ENCODE data around the gene TDRD10.

Gene TDRD10

GRCh38 chr1:154495496-154496273 is 6.3 kb upstream of the TDRD10 start:
- no peaks in the 10 kb centered on the region for H3K36me3 ChIP-seq (ENCODE audit: control insufficient read depth, insufficient read depth, low read length)
- no peak overlapping the region for H3K4me3 ChIP-seq (ENCODE audit: extremely low read depth, insufficient read depth, low read length, poor library complexity, severe bottlenecking)
- 93 to 100% methylated on average over 2 to 3 of the region's 8 CpGs for WGBS, 2 experiments (ENCODE audit: insufficient coverage in 2 of 2)
- H3K9me3 ChIP-seq (ENCODE audit: control insufficient read depth, low read length) = no peaks in the 10 kb centered on the region
- H3K4me1 ChIP-seq (ENCODE audit: control insufficient read depth, insufficient read depth, low read length, poor library complexity, severe bottlenecking) = peaks cover 19% of the 10 kb centered on the region
- no peak overlapping the region for H3K27ac ChIP-seq (ENCODE audit: low read depth, low read length, severe bottlenecking)

GRCh38 chr1:154496383-154496782 is 5.6 kb upstream of the TDRD10 start:
- 70 to 93% methylated on average over 3 of the region's 5 CpGs for WGBS, 2 experiments (ENCODE audit: insufficient coverage in 2 of 2)
- H3K4me3 ChIP-seq (ENCODE audit: extremely low read depth, insufficient read depth, low read length, poor library complexity, severe bottlenecking) = no peak overlapping the region
- H3K27ac ChIP-seq (ENCODE audit: low read depth, low read length, severe bottlenecking) = peak overlapping the region; percentile 80

DNA sequence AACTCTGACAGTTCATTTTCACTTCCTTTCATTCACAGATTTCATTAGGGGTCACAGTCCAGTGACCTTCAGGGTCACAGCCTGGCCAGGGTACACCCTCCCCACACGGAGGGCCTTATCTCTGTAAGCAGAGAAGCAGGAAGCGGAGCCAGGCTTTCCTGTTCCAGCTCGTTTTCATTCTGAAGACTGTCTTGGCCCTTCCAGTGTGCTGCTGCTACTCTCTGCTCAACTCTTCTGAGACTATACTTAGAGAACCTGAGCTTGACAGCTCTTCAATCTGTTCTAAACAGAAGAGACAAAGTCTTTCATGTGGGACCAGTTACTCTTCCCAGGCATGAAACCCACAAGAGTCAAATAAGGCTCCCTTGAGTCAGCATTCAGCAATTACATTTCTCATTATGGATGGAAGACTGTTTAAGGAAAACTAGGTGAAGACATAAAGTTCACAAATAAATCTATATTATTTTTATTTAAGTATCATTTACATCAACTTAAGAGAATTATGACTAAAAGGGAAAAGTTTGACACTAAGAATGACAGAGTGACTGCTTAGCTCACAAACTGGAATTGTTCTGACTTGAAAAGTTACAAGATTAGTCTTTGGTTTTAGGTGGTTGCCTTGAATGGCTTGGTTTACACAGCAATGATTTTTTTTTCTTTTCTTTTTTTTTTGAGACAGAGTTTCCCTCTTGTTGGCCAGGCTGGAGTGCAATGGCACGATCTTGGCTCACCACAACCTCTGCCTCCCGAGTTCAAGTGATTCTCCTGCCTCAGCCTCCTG is 4.8 kb upstream of the TDRD10 start:
- WGBS, 2 experiments (ENCODE audit: insufficient coverage in 2 of 2) = 10 to 52% methylated on average over 3 to 5 of the region's 5 CpGs
- peak overlapping the region; percentile 80 for H3K27ac ChIP-seq (ENCODE audit: low read depth, low read length, severe bottlenecking)
- no peak overlapping the region for H3K4me3 ChIP-seq (ENCODE audit: extremely low read depth, insufficient read depth, low read length, poor library complexity, severe bottlenecking)
- no peaks in the 10 kb centered on the region for H3K36me3 ChIP-seq (ENCODE audit: control insufficient read depth, insufficient read depth, low read length)
- no peaks in the 10 kb centered on the region for H3K9me3 ChIP-seq (ENCODE audit: control insufficient read depth, low read length)
- peaks cover 19% of the 10 kb centered on the region for H3K4me1 ChIP-seq (ENCODE audit: control insufficient read depth, insufficient read depth, low read length, poor library complexity, severe bottlenecking)

More at GRCh38 chr1:154496383-154496782, 5.6 kb upstream of the TDRD10 start:
- peaks cover 19% of the 10 kb centered on the region for H3K4me1 ChIP-seq (ENCODE audit: control insufficient read depth, insufficient read depth, low read length, poor library complexity, severe bottlenecking)
- H3K36me3 ChIP-seq (ENCODE audit: control insufficient read depth, insufficient read depth, low read length) = no peaks in the 10 kb centered on the region
- no peaks in the 10 kb centered on the region for H3K9me3 ChIP-seq (ENCODE audit: control insufficient read depth, low read length)

GRCh38 chr1:154499446-154499845 is 2.6 kb upstream of the TDRD10 start:
- H3K9me3 ChIP-seq (ENCODE audit: control insufficient read depth, low read length) = no peaks in the 10 kb centered on the region
- peaks cover 12% of the 10 kb centered on the region for H3K4me1 ChIP-seq (ENCODE audit: control insufficient read depth, insufficient read depth, low read length, poor library complexity, severe bottlenecking)
- H3K27ac ChIP-seq (ENCODE audit: low read depth, low read length, severe bottlenecking) = no peak overlapping the region
- no peak overlapping the region for H3K4me3 ChIP-seq (ENCODE audit: extremely low read depth, insufficient read depth, low read length, poor library complexity, severe bottlenecking)
- WGBS, 2 experiments (ENCODE audit: insufficient coverage in 2 of 2) = no CpG with 5 or more reads among the region's 1 CpG
- H3K36me3 ChIP-seq (ENCODE audit: control insufficient read depth, insufficient read depth, low read length) = no peaks in the 10 kb centered on the region

- H3K4me3 ChIP-seq (ENCODE audit: extremely low read depth, insufficient read depth, low read length, poor library complexity, severe bottlenecking) = peak overlapping the region; percentile 41
- H3K4me1 ChIP-seq (ENCODE audit: control insufficient read depth, insufficient read depth, low read length, poor library complexity, severe bottlenecking) = peaks cover 12% of the 10 kb centered on the region
- no peaks in the 10 kb centered on the region for H3K36me3 ChIP-seq (ENCODE audit: control insufficient read depth, insufficient read depth, low read length)
- no peaks in the 10 kb centered on the region for H3K9me3 ChIP-seq (ENCODE audit: control insufficient read depth, low read length)
- 92 to 93% methylated on average over 7 of the region's 8 CpGs for WGBS, 2 experiments (ENCODE audit: insufficient coverage in 2 of 2)
- no peak overlapping the region for H3K27ac ChIP-seq (ENCODE audit: low read depth, low read length, severe bottlenecking)
Measured at GRCh38 chr1:154500533-154500932, 1.5 kb upstream of the TDRD10 start.

- Histone ChIP-seq H3K4me1 (ENCODE audit: control insufficient read depth, insufficient read depth, low read length, poor library complexity, severe bottlenecking) (peaks cover 9% of the 10 kb centered on the region), H3K36me3 (ENCODE audit: control insufficient read depth, insufficient read depth, low read length) (no peaks in the 10 kb centered on the region), H3K27ac (ENCODE audit: low read depth, low read length, severe bottlenecking) (no peak overlapping the region), H3K9me3 (ENCODE audit: control insufficient read depth, low read length) (peaks cover 5% of the 10 kb centered on the region), H3K4me3 (ENCODE audit: extremely low read depth, insufficient read depth, low read length, poor library complexity, severe bottlenecking) (peak overlapping the region; percentile 41)
- 4 to 5% methylated on average over 51 to 54 of the region's 54 CpGs for WGBS, 2 experiments (ENCODE audit: insufficient coverage in 2 of 2)
Measured at GRCh38 chr1:154501423-154502065, 475 bp upstream of the TDRD10 start.

- no peak overlapping the region for H3K4me3 ChIP-seq (ENCODE audit: extremely low read depth, insufficient read depth, low read length, poor library complexity, severe bottlenecking)
- WGBS, 2 experiments (ENCODE audit: insufficient coverage in 2 of 2) = 33 to 44% methylated on average over 25 to 43 of the region's 43 CpGs
Measured at GRCh38 chr1:154502744-154503115, 711 bp downstream of the TDRD10 start.

DNA sequence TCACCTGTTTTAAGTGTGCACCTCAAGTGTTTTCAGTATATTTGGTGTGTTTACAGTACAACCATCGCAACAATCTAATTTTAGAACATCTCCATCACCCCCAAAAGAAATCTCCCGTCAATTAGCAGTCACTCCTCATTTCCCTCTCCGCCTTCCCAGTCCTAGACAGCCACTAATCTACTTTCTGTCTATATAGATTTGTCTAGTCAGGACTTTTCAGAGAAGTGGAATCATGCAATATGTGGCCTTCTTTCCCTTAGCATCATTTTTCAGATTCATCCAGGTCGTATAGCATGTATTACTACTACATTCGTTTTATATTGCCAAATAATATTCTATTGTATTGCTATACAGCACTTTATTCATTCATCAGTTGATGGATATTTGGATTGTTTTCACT is 1.9 kb downstream of the TDRD10 start:
- no peak overlapping the region for H3K27ac ChIP-seq (ENCODE audit: low read depth, low read length, severe bottlenecking)
- H3K4me1 ChIP-seq (ENCODE audit: control insufficient read depth, insufficient read depth, low read length, poor library complexity, severe bottlenecking) = no peaks in the 10 kb centered on the region
- no peaks in the 10 kb centered on the region for H3K36me3 ChIP-seq (ENCODE audit: control insufficient read depth, insufficient read depth, low read length)
- 94 to 100% methylated on average over 1 to 2 of the region's 5 CpGs for WGBS, 2 experiments (ENCODE audit: insufficient coverage in 2 of 2)
- H3K4me3 ChIP-seq (ENCODE audit: extremely low read depth, insufficient read depth, low read length, poor library complexity, severe bottlenecking) = no peak overlapping the region
- peaks cover 5% of the 10 kb centered on the region for H3K9me3 ChIP-seq (ENCODE audit: control insufficient read depth, low read length)

More at GRCh38 chr1:154502744-154503115, 711 bp downstream of the TDRD10 start:
- Histone ChIP-seq H3K4me1 (ENCODE audit: control insufficient read depth, insufficient read depth, low read length, poor library complexity, severe bottlenecking) (peaks cover 2% of the 10 kb centered on the region), H3K27ac (ENCODE audit: low read depth, low read length, severe bottlenecking) (no peak overlapping the region), H3K9me3 (ENCODE audit: control insufficient read depth, low read length) (peaks cover 5% of the 10 kb centered on the region), H3K36me3 (ENCODE audit: control insufficient read depth, insufficient read depth, low read length) (no peaks in the 10 kb centered on the region)

DNA sequence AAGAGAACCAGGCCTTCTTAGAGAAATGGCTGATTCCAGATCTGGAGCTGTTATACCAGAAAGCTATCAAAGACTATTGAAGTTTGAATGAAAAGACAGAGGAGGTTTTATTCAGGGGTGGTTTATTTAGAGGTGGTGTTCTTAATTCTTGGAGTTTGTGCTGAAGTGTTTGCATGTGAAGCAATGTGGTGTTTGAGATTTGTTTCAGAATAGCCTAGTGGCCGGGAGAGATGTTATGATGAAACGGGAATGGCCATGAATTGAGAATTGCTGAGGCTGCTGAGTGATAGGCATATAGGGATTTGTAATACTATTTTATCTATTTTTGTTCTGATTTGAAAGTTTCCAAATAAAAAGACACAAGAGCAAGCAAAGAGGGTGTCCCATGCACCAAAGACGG is 10.7 kb downstream of the TDRD10 start:
- Histone ChIP-seq H3K27ac (ENCODE audit: low read depth, low read length, severe bottlenecking) (no peak overlapping the region), H3K36me3 (ENCODE audit: control insufficient read depth, insufficient read depth, low read length) (no peaks in the 10 kb centered on the region), H3K4me1 (ENCODE audit: control insufficient read depth, insufficient read depth, low read length, poor library complexity, severe bottlenecking) (no peaks in the 10 kb centered on the region), H3K4me3 (ENCODE audit: extremely low read depth, insufficient read depth, low read length, poor library complexity, severe bottlenecking) (no peak overlapping the region), H3K9me3 (ENCODE audit: control insufficient read depth, low read length) (no peaks in the 10 kb centered on the region)
- WGBS, 2 experiments (ENCODE audit: insufficient coverage in 2 of 2) = 92 to 100% methylated on average over 2 of the region's 3 CpGs

- H3K4me1 ChIP-seq (ENCODE audit: control insufficient read depth, insufficient read depth, low read length, poor library complexity, severe bottlenecking) = no peaks in the 10 kb centered on the region
- 78 to 97% methylated on average over 3 to 5 of the region's 7 CpGs for WGBS, 2 experiments (ENCODE audit: insufficient coverage in 2 of 2)
- no peaks in the 10 kb centered on the region for H3K36me3 ChIP-seq (ENCODE audit: control insufficient read depth, insufficient read depth, low read length)
- H3K4me3 ChIP-seq (ENCODE audit: extremely low read depth, insufficient read depth, low read length, poor library complexity, severe bottlenecking) = no peak overlapping the region
- H3K27ac ChIP-seq (ENCODE audit: low read depth, low read length, severe bottlenecking) = no peak overlapping the region
- H3K9me3 ChIP-seq (ENCODE audit: control insufficient read depth, low read length) = no peaks in the 10 kb centered on the region
Measured at GRCh38 chr1:154514066-154514553, 12.1 kb downstream of the TDRD10 start.

Measured in mesodermal cell (in vitro differentiated cells).